HEK293 (cell line): Measurements from ENCODE around the gene ZNF593OS.

ENCODE experiments used
- CTCF ChIP-seq: fragments of 450-650 bp; formaldehyde crosslinking; IDR thresholded peaks from 2 replicates; pipeline ENCODE4 v1.5.1; 2016; ENCODE audit warnings: missing biosample characterization, missing genetic modification characterization
- GLIS1 ChIP-seq: fragments of 450-650 bp; formaldehyde crosslinking; IDR thresholded peaks from 2 replicates; pipeline ENCODE4 v1.5.1; 2016; ENCODE audit warnings: missing biosample characterization, missing genetic modification characterization
- PATZ1 ChIP-seq: fragments of 450-650 bp; formaldehyde crosslinking; IDR thresholded peaks from 2 replicates; pipeline ENCODE4 v1.5.1; 2016; ENCODE audit warnings: missing biosample characterization, missing genetic modification characterization
- TCF7L2 ChIP-seq: IDR thresholded peaks from 2 replicates; pipeline ENCODE4 v1.6.1; 2011; ENCODE audit warnings: low read depth, mild to moderate bottlenecking, inconsistent platforms, low read length, moderate library complexity, borderline replicate concordance
- ZBTB1 ChIP-seq: fragments of 450-650 bp; formaldehyde crosslinking; IDR thresholded peaks from 2 replicates; pipeline ENCODE4 v1.5.1; 2016; ENCODE audit warnings: missing biosample characterization, missing genetic modification characterization
- ZNF138 ChIP-seq: fragments of 450-650 bp; formaldehyde crosslinking; IDR thresholded peaks from 2 replicates; pipeline ENCODE4 v1.5.1; 2016; ENCODE audit warnings: missing biosample characterization, missing genetic modification characterization, borderline replicate concordance
- ZNF157 ChIP-seq: fragments of 450-650 bp; formaldehyde crosslinking; IDR thresholded peaks from 2 replicates; pipeline ENCODE4 v1.5.1; 2016; ENCODE audit warnings: missing biosample characterization, missing genetic modification characterization
- ZNF2 ChIP-seq: fragments of 450-650 bp; formaldehyde crosslinking; IDR thresholded peaks from 2 replicates; pipeline ENCODE4 v1.5.1; 2016; ENCODE audit warnings: missing biosample characterization, missing genetic modification characterization
- ZNF266 ChIP-seq: fragments of 450-650 bp; formaldehyde crosslinking; IDR thresholded peaks from 2 replicates; pipeline ENCODE4 v1.5.1; 2016; ENCODE audit warnings: missing biosample characterization, missing genetic modification characterization, low read depth
- ZNF274 ChIP-seq, 2 experiments: fragments of 200-500 bp in 1 of 2; fragments of 450-650 bp in 1 of 2; sonication (Bioruptor generic) in 1 of 2; formaldehyde crosslinking in 1 of 2; IDR thresholded peaks; 2 replicates each; pipeline versions ENCODE4 v1.5.1 to v1.6.1; 2014 to 2016; ENCODE audit warnings: borderline replicate concordance in 1 of 2, inconsistent platforms in 1 of 2, low read length in 1 of 2, missing biosample characterization in 1 of 2, missing genetic modification characterization in 1 of 2
- ZNF510 ChIP-seq: fragments of 450-650 bp; formaldehyde crosslinking; IDR thresholded peaks from 2 replicates; pipeline ENCODE4 v1.5.1; 2018; ENCODE audit warnings: mild to moderate bottlenecking, missing genetic modification characterization, missing biosample characterization; ENCODE audit not compliant: insufficient replicate concordance
- ZNF521 ChIP-seq: fragments of 450-650 bp; formaldehyde crosslinking; IDR thresholded peaks from 2 replicates; pipeline ENCODE4 v1.5.1; 2017; ENCODE audit warnings: missing biosample characterization, mild to moderate bottlenecking, missing genetic modification characterization
- ZNF555 ChIP-seq: fragments of 450-650 bp; formaldehyde crosslinking; conservative IDR thresholded peaks from 2 replicates; pipeline ENCODE4 v1.5.1; 2017; ENCODE audit warnings: missing biosample characterization, mild to moderate bottlenecking, missing genetic modification characterization, inconsistent platforms
- ZNF629 ChIP-seq: fragments of 450-650 bp; formaldehyde crosslinking; IDR thresholded peaks from 2 replicates; pipeline ENCODE4 v1.5.1; 2017; ENCODE audit warnings: missing biosample characterization, missing genetic modification characterization

- no peak for TF ChIP-seq CTCF
- no peak for TF ChIP-seq ZNF274 (IDR thresholded peaks at IDR 0.05; ENCODE audit: low read length)
- no peak for TF ChIP-seq ZNF274 (tag by site-specific recombination; IDR thresholded peaks at IDR 0.05; ENCODE audit: borderline replicate concordance)
- TF ChIP-seq ZNF555 (tag by site-specific recombination), result no peak
- no peak for TF ChIP-seq ZNF629
- TF ChIP-seq ZNF157 (tag by site-specific recombination), result no peak
- TF ChIP-seq ZNF2 (tag by site-specific recombination), result no peak
- TF ChIP-seq TCF7L2, result no peak
- TF ChIP-seq ZNF521, result no peak
- no peak for TF ChIP-seq ZBTB1 (tag by site-specific recombination)
- TF ChIP-seq ZNF266 (tag by site-specific recombination), result no peak
- TF ChIP-seq GLIS1 (tag by site-specific recombination), result no peak
- TF ChIP-seq ZNF138 (tag by site-specific recombination), result no peak
- TF ChIP-seq ZNF510 (tag by site-specific recombination), result no peak
- TF ChIP-seq PATZ1 (tag by site-specific recombination), result no peak
These were observed 47.0 kb downstream of the ZNF593OS start for GRCh38 chr1:26124418-26125331.
